NOMO-1 treated with dmso at 0.1 percent for 144 hours (cell line): ENCODE measurements around the gene SMPD4.
"Not testable (repeated sequence)": the region's sequence is repeated elsewhere in the genome, so short reads cannot be mapped to it uniquely, and the experiment has no call there.

Experiments
- DNase-seq: peaks from one replicate; lab custom pipeline; 2025; ENCODE audit not compliant: unreplicated experiment; lab: John Stamatoyannopoulos, UW

Gene SMPD4

GRCh38 chr2:130187268-130187667 lies 5.9 kb upstream of the SMPD4 start:
- no peak for DNase-seq

- DNase-seq: no peak
Observed at GRCh38 chr2:130186391-130186790, 5.0 kb upstream of the SMPD4 start.

- DNase-seq: no peak
Observed at GRCh38 chr2:130185896-130186295, 4.5 kb upstream of the SMPD4 start.

GRCh38 chr2:130185436-130185835 lies 4.0 kb upstream of the SMPD4 start:
- DNase-seq: no peak

- no peak for DNase-seq
Observed at GRCh38 chr2:130183512-130184373, 2.3 kb upstream of the SMPD4 start.

GRCh38 chr2:130182826-130183511 lies 1.6 kb upstream of the SMPD4 start:
- not testable (repeated sequence) for DNase-seq

GRCh38 chr2:130181880-130182682 lies 679 bp upstream of the SMPD4 start, which contains the start of gene MZT2B:
TSS of gene MZT2B (plus strand) at chr2:130182262. CDS start at chr2:130182283, 21 bp downstream.
- peak; percentile 76 for DNase-seq

- DNase-seq: not testable (repeated sequence)
Observed at GRCh38 chr2:130180404-130181324, 738 bp downstream of the SMPD4 start.

GRCh38 chr2:130174866-130175265 lies 6.5 kb downstream of the SMPD4 start:
- not testable (repeated sequence) for DNase-seq

GRCh38 chr2:130169896-130170295 lies 11.5 kb downstream of the SMPD4 start:
- no peak for DNase-seq

GRCh38 chr2:130169163-130169562 lies 12.2 kb downstream of the SMPD4 start:
- not testable (repeated sequence) for DNase-seq

GRCh38 chr2:130166611-130167010 lies 14.8 kb downstream of the SMPD4 start:
- DNase-seq: not testable (repeated sequence)

- DNase-seq: no peak
Observed at GRCh38 chr2:130165293-130166016, 15.9 kb downstream of the SMPD4 start.

- no peak for DNase-seq
Observed at GRCh38 chr2:130162968-130163367, 18.4 kb downstream of the SMPD4 start.

GRCh38 chr2:130162486-130162885 lies 18.9 kb downstream of the SMPD4 start:
- not testable (repeated sequence) for DNase-seq

- not testable (repeated sequence) for DNase-seq
Observed at GRCh38 chr2:130160838-130161705, 20.3 kb downstream of the SMPD4 start.

- no peak for DNase-seq
Observed at GRCh38 chr2:130160131-130160530, 21.3 kb downstream of the SMPD4 start.

GRCh38 chr2:130159376-130159775 lies 22.0 kb downstream of the SMPD4 start:
- DNase-seq: not testable (repeated sequence)

- no peak for DNase-seq
Observed at GRCh38 chr2:130158631-130159030, 22.8 kb downstream of the SMPD4 start.
